ENCODE results near the gene GIMAP1.

GIMAP1 gene

GRCh38 chr7:150751702-150752101, 35.3 kb downstream of the GIMAP1 start:
- no peak for DNase-seq

DNA sequence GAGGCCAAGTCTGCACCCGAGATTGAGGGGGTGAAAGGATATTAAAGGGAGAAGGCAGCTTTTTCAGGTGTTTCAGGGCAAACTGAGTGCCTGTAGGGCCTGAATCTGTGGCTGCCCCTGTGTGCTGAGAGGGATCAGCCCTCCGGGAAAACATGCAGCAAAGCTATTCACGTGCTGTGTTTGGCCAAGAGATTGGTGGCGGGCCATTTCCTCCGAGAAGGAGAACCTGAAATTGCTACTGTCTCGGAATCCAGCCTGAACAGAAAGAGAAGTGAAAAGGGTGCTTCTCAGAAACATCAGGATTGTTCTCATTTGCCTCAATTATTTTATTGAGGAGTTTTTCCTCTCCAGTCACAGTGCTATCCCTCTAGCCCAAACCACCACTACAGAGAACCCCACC, 36.8 kb downstream of the GIMAP1 start:
- no peak for DNase-seq

DNA sequence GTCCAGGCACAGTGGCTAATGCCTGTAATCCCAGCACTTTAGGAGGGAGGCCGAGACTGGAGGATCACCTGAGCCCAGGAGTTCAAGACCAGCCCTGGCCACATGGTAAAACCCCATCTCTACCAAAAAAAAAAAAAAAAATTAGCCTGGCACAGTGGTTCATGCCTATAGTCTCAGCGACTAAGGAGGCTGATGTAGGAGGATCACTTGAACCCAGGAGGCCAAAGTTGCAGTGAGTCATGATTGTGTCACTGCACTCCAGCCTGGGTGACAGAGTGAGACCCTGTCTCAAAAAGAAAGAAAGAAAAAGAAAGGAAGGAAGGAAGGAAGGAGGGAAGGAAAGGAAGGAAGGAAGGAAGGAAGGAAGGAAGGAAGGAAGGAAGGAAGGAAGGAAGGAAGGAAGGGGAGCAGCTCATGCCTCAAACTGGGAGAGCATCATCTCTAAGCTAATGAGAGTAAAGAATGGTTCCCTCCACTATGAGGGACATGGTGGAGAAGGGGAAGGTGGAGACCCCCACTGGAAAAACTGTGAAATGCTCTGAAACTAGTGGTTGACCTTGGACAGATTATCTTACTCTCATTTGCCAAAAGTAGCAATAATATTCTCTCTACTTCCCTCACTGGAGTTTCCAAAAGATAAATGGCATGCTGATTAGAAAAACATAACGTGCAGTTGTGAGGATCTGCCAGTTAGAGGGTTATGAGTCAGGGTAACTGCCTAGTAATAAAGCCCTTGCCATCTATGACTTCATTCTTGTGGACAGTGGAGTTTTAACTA, 37.6 kb downstream of the GIMAP1 start:
- DNase-seq = no peak

- no peak for DNase-seq
These were observed 38.5 kb downstream of the GIMAP1 start for GRCh38 chr7:150754951-150755350.

- DNase-seq = no peak
These were observed 39.2 kb downstream of the GIMAP1 start for GRCh38 chr7:150755473-150756099.

DNA sequence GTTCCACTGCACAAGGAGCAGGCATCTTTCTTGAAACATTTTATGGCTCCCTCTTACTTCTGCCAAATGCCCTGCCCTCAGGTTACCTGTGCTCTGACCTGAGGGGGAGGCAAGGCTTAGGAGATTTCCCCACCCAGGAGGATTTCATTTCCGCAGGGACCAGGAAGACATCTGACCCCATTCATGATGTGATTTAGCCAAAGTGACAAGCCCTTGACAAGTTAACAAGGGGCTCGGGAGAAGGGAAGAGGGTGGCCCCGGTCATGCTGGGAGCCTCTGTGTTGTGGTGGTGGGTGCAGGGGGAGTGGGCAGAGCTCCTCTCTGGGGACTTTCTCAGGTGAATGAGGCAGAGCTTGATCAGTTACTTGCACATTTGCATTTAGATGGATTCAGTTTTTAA, 39.8 kb downstream of the GIMAP1 start:
- no peak for DNase-seq

- DNase-seq = no peak
These were observed 40.4 kb downstream of the GIMAP1 start for GRCh38 chr7:150756858-150757257.

DNA sequence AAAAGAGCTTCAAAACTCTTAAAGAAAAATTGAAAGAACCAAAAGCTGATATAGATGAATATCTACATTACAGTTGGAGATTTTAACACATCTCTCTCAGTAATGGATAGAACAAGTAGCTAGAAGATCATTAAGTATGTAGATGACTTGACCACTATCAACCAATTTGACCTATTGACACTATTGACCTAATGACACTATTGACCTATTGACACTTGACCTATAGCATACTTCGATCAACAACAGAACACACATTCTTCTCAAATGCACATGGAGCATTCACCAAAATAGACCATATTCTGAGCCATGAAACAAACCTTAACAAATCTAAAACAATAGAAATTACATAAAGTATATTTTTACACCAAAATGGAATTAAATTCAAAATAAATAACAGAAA, 43.1 kb downstream of the GIMAP1 start:
- no peak for DNase-seq

DNA sequence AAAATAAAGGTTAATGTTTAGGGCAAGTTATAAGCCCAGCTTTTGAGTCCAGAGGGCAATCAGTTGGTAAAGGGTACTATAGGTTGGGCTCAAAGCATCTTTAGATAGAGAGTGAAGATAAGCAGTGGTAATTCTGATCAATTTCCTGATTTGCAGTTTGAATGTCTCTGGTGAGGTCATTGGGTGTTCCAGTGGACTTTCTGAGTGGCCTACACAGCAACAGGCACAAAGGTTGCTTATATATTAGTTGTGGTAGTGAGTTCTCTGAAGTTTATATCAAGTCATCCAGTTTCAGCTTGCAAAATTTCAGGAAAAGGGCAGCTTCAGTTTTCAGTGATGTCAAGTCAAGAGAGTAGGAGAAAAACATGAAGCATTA, 49.9 kb downstream of the GIMAP1 start:
- DNase-seq = no peak

DNA sequence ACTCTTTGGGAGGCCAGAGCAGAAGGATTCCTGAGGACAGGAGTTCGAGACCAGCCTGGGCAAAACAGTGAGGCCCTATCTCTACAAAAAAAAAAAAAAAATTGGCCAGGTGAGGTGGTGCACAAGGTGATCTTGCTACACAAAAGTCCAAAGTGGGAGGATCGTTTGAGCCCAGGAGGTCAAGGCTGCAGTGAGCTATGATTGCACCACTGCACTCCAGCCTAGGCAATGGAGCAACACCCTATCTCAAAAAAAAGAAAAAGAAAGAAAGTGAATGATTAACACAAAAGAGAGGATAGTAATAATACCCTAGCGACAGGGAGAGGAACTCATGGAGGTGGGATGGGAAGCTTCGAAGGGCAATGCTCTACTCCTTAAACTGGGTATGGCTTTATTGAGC, 53.4 kb downstream of the GIMAP1 start:
- DNase-seq = no peak

Data from cortex of kidney (tissue), 1 donor.